Skeletal muscle tissue (tissue), 4 donors: ENCODE measurements around the gene ISYNA1. TPM values are rescaled to one million over a fixed set of nuclear protein-coding genes. Genes with fewer than 3 reads are reported as not detected.

Experiments used
- H3K27ac ChIP-seq: one replicate; pipeline ENCODE4 v1.7.0; 2013; ENCODE audit warnings: mild to moderate bottlenecking, low read depth, low read length, inconsistent platforms
- H3K27me3 ChIP-seq, 3 donors: one replicate each; pipeline ENCODE4 v1.7.0; 2013; ENCODE audit warnings: low read length in 3 of 3; ENCODE audit not compliant: control insufficient read depth in 3 of 3, insufficient read depth in 3 of 3
- H3K36me3 ChIP-seq, 3 donors: one replicate each; pipeline ENCODE4 v1.7.0; 2013; ENCODE audit warnings: low read length in 3 of 3; ENCODE audit not compliant: control insufficient read depth in 3 of 3, insufficient read depth in 3 of 3
- H3K4me1 ChIP-seq, 3 donors: one replicate each; pipeline ENCODE4 v1.7.0; 2013; ENCODE audit warnings: low read length in 3 of 3, mild to moderate bottlenecking in 3 of 3; ENCODE audit not compliant: control insufficient read depth in 3 of 3, insufficient read depth in 3 of 3
- H3K4me3 ChIP-seq, 3 donors: one replicate each; pipeline ENCODE4 v1.7.0; 2013; ENCODE audit warnings: low read length in 3 of 3
- H3K9ac ChIP-seq, 3 donors: one replicate each; pipeline ENCODE4 v1.7.0; 2013; ENCODE audit warnings: low read length in 3 of 3, mild to moderate bottlenecking in 3 of 3, moderate library complexity in 2 of 3, low read depth in 1 of 3
- H3K9me3 ChIP-seq, 3 donors: one replicate each; pipeline ENCODE4 v1.7.0; 2013; ENCODE audit warnings: low read length in 3 of 3; ENCODE audit not compliant: control insufficient read depth in 3 of 3
- total RNA-seq: library from RNA; depleted of rRNA; stranded (reverse); fragments of >200 nt; gene quantifications from one replicate; pipeline ENCODE4 v1.2.3, GENCODE V29; 2014
- donor health status: Osteomylitis.

Gene ISYNA1
- total RNA-seq, 1 donor from 2014 or later: 86.6 TPM

- H3K9ac ChIP-seq: peak overlapping the region in 2 of 3 donors; percentile 7 to 16
Measured at GRCh38 chr19:18477042-18477779, 39.3 kb upstream of the ISYNA1 start.

DNA sequence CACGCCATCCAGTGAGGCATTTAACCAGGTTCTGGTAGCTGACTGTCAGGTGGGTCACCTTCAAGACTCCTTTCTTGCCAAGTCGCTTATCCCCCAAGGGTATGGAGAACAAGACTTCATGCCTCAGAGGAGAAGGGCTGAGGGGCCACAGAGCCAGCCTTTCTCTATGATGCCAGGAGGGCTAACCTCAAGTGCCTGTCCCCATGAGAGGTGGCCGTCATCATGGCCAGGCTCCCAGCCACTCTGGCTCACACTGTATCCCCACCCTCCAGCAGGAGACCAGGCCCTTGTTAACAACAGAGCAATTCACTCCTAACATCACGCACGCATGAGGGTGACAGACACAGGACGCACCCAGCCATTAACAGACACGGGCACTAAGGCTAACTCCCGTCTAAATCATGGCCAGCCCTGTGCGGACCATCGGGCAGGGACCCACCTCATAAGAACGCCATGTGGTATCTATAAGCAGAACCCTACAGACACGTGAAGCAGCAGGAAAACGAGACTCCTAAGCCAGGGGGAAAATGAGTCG lies 38.6 kb upstream of the ISYNA1 start:
- no peaks in the 10 kb centered on the region for H3K9me3 ChIP-seq
- peaks cover 8 to 10% (median 9%) of the 10 kb centered on the region in 3 donors for H3K36me3 ChIP-seq
- no peak overlapping the region for H3K4me3 ChIP-seq
- H3K27ac ChIP-seq: peak overlapping the region; percentile 65
- peak overlapping the region in 2 of 3 donors; percentile 7 to 16 for H3K9ac ChIP-seq
- no peaks in the 10 kb centered on the region for H3K27me3 ChIP-seq
- H3K4me1 ChIP-seq: peaks cover 71 to 86% (median 82%) of the 10 kb centered on the region in 3 donors

More at GRCh38 chr19:18477042-18477779, 39.3 kb upstream of the ISYNA1 start:
- Histone ChIP-seq H3K9me3 (no peaks in the 10 kb centered on the region), H3K4me1 (peaks cover 71 to 90% (median 86%) of the 10 kb centered on the region in 3 donors), H3K4me3 (no peak overlapping the region), H3K27me3 (no peaks in the 10 kb centered on the region), H3K36me3 (peaks cover 4 to 6% (median 6%) of the 10 kb centered on the region in 3 donors), H3K27ac (peak overlapping the region; percentile 65)

GRCh38 chr19:18475762-18476331 lies 37.9 kb upstream of the ISYNA1 start:
- H3K4me3 ChIP-seq: no peak overlapping the region
- peak overlapping the region; percentile 16 to 43 (median 33) for H3K9ac ChIP-seq
- no peaks in the 10 kb centered on the region for H3K27me3 ChIP-seq
- H3K9me3 ChIP-seq: no peaks in the 10 kb centered on the region
- H3K27ac ChIP-seq: peak overlapping the region; percentile 45
- H3K36me3 ChIP-seq: peaks cover 8 to 13% (median 12%) of the 10 kb centered on the region in 3 donors
- H3K4me1 ChIP-seq: peaks cover 75 to 80% (median 79%) of the 10 kb centered on the region in 3 donors

GRCh38 chr19:18475004-18475453 lies 37.1 kb upstream of the ISYNA1 start:
- H3K36me3 ChIP-seq: peaks cover 11 to 16% (median 13%) of the 10 kb centered on the region in 3 donors
- no peaks in the 10 kb centered on the region for H3K27me3 ChIP-seq
- H3K9ac ChIP-seq: peak overlapping the region in 1 of 3 donors; percentile 16
- H3K4me1 ChIP-seq: peaks cover 75 to 80% (median 79%) of the 10 kb centered on the region in 3 donors
- H3K27ac ChIP-seq: peak overlapping the region; percentile 37
- H3K4me3 ChIP-seq: no peak overlapping the region
- H3K9me3 ChIP-seq: no peaks in the 10 kb centered on the region

DNA sequence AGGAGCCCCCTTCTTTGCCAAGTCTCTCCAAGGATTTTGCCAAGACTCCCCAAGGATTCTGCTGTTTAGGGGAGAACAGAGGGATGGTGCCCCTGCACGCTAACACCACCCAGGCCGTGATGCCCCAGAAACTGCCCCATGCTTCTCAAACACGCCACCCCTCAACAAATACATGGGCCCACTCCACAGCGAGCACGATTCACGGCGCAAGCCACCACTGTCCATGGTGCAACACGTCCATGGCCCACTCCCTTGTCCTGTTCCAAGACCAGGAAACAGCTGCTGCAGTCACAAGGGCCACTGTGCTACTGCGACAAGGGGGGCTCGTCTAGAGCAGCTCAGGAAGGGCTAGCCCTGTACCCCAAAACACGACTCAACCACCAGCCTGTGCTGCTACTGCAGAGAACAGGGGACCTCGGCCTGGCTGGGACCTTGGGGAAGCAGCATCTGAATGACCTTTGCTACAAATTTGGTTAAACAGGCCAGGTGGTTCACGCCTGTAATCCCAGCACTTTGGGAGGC lies 36.5 kb upstream of the ISYNA1 start:
- no peaks in the 10 kb centered on the region for H3K9me3 ChIP-seq
- no peaks in the 10 kb centered on the region for H3K27me3 ChIP-seq
- H3K27ac ChIP-seq: peak overlapping the region; percentile 37
- peaks cover 11 to 16% (median 13%) of the 10 kb centered on the region in 3 donors for H3K36me3 ChIP-seq
- H3K9ac ChIP-seq: peak overlapping the region in 1 of 3 donors; percentile 45
- H3K4me3 ChIP-seq: peak overlapping the region in 1 of 3 donors; percentile 22
- H3K4me1 ChIP-seq: peaks cover 75 to 81% (median 79%) of the 10 kb centered on the region in 3 donors

DNA sequence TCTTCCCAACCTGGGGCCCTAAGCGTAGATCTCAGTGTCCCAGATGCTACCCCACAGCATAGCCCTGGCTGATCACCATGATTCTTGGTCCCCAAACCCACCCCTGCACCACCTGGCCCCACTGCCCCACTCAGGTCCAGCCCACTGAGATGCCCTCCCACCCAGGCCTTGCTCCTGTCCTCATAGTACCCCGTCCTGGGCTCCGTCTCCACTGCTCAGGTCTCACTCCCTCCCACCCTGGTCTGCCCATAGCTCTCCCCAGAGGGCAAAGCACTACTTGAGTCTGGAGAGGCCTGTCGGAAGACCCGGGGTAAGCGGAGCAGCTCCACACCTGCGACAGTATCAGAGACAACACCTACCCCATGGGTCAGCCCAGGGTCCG lies 35.8 kb upstream of the ISYNA1 start:
- peak overlapping the region; percentile 37 for H3K27ac ChIP-seq
- H3K4me3 ChIP-seq: no peak overlapping the region
- no peaks in the 10 kb centered on the region for H3K27me3 ChIP-seq
- H3K36me3 ChIP-seq: peaks cover 11 to 16% (median 13%) of the 10 kb centered on the region in 3 donors
- peaks cover 75 to 81% (median 80%) of the 10 kb centered on the region in 3 donors for H3K4me1 ChIP-seq
- peak overlapping the region in 2 of 3 donors; percentile 21 to 45 for H3K9ac ChIP-seq
- no peaks in the 10 kb centered on the region for H3K9me3 ChIP-seq

GRCh38 chr19:18473003-18473705 lies 35.2 kb upstream of the ISYNA1 start:
- Histone ChIP-seq H3K9me3 (no peaks in the 10 kb centered on the region), H3K4me3 (no peak overlapping the region), H3K4me1 (peaks cover 75 to 81% (median 80%) of the 10 kb centered on the region in 3 donors), H3K9ac (peak overlapping the region in 2 of 3 donors; percentile 43 to 45), H3K27me3 (no peaks in the 10 kb centered on the region), H3K36me3 (peaks cover 11 to 16% (median 13%) of the 10 kb centered on the region in 3 donors), H3K27ac (peak overlapping the region; percentile 37)

GRCh38 chr19:18470787-18471186 lies 32.9 kb upstream of the ISYNA1 start:
- H3K4me3 ChIP-seq: no peak overlapping the region
- no peak overlapping the region for H3K27ac ChIP-seq
- no peaks in the 10 kb centered on the region for H3K27me3 ChIP-seq
- H3K9ac ChIP-seq: peak overlapping the region in 1 of 3 donors; percentile 33
- H3K9me3 ChIP-seq: no peaks in the 10 kb centered on the region
- peaks cover 78 to 79% (median 78%) of the 10 kb centered on the region in 3 donors for H3K4me1 ChIP-seq
- H3K36me3 ChIP-seq: peaks cover 9 to 13% (median 13%) of the 10 kb centered on the region in 3 donors

DNA sequence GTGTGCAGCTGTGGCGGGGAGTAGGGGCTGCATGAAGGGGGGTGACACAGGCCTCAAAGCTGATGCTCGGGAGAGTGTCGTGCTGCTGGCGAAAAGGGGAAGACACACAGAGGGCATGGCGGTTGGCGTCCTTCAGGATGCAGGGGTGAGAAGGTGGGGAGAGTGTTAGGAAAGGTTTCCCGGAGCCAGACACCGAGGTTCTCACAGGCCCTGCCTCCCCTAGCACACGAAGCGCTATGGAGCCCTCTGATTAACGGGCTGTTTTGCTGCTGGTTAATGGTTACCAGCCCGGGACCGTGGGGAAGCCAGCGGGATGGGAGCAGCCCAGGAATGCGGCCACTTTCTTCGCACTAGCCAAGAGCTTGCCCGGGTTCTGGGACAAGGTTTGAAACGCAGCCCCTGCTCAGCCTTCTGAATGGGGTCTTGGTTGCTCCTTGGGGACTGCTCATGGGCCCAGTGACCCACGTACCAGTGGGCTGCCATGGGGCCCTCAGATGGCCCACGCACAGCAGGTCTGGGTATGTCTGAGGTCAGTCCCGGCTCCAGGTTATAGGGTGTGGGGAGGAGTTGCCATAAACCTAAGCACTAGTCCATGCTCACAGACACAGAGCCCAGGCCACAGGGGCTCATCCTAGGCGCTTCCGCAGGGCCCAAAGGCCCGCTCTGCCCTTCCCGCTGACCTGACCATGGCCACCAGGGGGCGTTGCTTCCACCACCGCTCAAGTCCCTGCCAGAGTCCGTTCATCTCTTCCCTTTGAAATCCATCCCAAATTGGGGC lies 31.3 kb upstream of the ISYNA1 start:
- H3K36me3 ChIP-seq: peaks cover 9 to 15% (median 13%) of the 10 kb centered on the region in 3 donors
- H3K9ac ChIP-seq: peak overlapping the region; percentile 39 to 66 (median 51)
- H3K9me3 ChIP-seq: no peaks in the 10 kb centered on the region
- peak overlapping the region in 2 of 3 donors; percentile 9 to 13 for H3K4me3 ChIP-seq
- peak overlapping the region; percentile 84 for H3K27ac ChIP-seq
- no peaks in the 10 kb centered on the region for H3K27me3 ChIP-seq
- peaks cover 78 to 80% (median 79%) of the 10 kb centered on the region in 3 donors for H3K4me1 ChIP-seq
